HG03108 (cell line): ENCODE results near the gene NBPF20.
"Not testable (repeated sequence)": the region's sequence is repeated elsewhere in the genome, so short reads cannot be mapped to it uniquely, and the experiment has no call there.

Experiments used
- ATAC-seq: cut with Tn5 transposase; IDR thresholded peaks from one replicate; pipeline ENCODE4 v1.9.1; 2021; ENCODE audit warnings: moderate library complexity; ENCODE audit not compliant: unreplicated experiment

Gene NBPF20

GRCh38 chr1:145431363-145432256 is 6.2 kb upstream of the NBPF20 start:
- ATAC-seq: not testable (repeated sequence)

DNA sequence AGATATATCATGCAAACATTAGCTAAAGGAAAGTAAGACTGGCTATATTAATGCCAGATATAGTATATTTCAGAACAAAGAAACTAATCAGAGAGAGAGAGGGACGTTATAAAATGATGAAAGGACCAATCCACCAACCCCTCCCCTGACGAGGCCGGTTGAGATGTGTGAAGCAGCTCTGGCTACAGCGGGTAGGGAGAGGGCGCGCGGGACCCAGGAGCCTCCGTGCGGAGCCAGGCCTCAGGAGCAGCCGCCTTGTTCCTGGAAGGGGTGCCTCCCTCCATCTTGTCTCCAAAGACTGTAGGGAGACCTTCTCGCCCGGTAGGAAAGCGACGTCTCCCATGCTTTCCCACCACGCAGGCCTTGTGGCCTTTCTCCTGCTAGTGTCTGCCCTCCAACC is 5.4 kb upstream of the NBPF20 start:
- ATAC-seq: not testable (repeated sequence)

- ATAC-seq: not testable (repeated sequence)
These were observed 3.9 kb upstream of the NBPF20 start for GRCh38 chr1:145429329-145429728.

DNA sequence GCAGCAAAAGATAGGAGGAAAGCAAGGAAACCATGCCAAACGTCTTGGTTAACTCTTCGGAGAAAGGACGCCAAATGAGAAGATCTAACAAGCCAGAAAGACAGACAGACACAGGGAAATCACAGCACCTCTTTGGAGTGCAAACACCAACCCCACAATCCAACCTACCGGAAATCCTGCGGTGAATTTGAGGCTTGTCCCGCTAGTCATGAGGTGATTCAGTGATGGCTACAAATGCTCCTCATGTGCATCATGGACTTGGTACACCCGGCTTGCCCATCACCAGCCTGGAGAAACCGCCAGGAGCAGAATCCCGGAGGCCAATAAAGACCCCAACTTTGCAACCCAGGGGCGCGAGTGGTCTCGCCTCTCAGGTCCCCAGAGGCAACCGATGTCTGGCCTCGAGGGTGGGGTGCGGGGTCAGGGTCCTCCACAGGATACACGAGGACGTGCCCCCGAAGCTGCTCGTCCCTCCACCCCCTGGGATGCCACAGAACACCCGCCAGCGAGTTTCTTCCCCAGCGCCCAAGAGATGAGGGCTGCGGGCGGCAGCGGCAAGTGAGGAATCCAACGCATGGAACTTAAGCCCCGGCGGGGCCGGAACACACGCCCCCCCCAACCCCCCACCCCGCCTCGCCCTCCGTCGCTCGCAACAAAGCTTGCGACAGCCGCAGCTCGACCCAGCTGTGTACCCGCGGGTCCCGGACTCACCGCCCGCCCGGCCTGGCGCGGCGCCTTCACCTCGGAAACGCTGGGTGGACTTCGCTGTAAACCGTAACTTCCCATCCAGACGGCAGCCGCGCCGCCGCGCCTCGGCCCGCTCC is 579 bp downstream of the NBPF20 start:
- ATAC-seq: peak; percentile 62

DNA sequence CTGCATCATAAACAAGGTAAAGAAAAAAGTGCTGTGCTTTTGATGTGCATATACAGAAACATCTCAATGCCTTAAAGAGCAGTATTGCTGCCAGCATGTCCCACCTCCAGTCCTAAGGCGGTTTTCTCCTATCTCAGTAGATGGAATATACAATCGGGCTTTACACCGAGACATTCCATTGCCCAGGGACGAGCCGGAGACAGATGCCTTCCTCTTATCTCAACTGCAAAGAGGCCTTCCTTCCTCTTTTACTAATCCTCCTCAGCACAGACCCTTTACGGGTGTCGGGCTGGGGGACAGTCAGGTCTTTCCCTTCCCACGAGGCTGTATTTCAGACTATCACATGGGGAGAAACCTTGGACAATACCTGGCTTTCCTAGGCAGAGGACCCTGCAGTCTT is 10.3 kb downstream of the NBPF20 start:
- ATAC-seq: not testable (repeated sequence)

- not testable (repeated sequence) for ATAC-seq
These were observed 18.1 kb downstream of the NBPF20 start for GRCh38 chr1:145407266-145407665.

- not testable (repeated sequence) for ATAC-seq
These were observed 20.5 kb downstream of the NBPF20 start for GRCh38 chr1:145404949-145405348.

DNA sequence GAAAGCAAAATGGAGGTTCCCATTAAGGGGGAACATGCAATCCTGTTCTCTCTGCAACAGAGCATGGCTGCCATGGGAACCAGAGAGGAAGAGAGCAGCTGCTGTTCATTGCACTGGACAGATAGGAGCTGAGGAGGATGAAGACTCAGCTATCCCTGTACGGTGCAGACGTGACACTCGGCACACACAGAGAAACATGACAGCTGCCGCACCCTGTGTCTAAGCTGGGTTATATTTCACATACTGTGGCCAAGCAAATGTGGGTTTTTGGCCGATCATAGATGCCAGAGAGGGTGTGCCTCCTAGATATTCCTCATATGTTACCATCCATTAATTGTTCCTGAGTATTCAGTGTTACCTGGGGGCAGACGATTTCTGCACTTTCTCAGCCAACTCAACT is 24.7 kb downstream of the NBPF20 start:
- ATAC-seq: not testable (repeated sequence)
